Esophagus squamous epithelium (tissue), 4 donors: ENCODE data around the gene PDE6B.

Experiments
- POLR2A ChIP-seq, 4 donors: fragments of 450-650 bp; IDR thresholded peaks; one replicate each; pipeline ENCODE4 v1.6.1; 2017; ENCODE audit warnings: antibody characterized with exemption in 4 of 4, mild to moderate bottlenecking in 4 of 4, moderate library complexity in 3 of 4
- TF ChIP-seq, protein P1 (sequence below), 6 experiments: fragments of 450-650 bp in 4 of 6; fragments of 200-600 bp in 2 of 6; sonication (generic) in 2 of 6; IDR thresholded peaks; one replicate each; pipeline ENCODE4 v1.5.1; 2016 to 2019; ENCODE audit warnings: antibody characterized with exemption in 6 of 6, mild to moderate bottlenecking in 4 of 6, moderate library complexity in 4 of 6

DNA sequence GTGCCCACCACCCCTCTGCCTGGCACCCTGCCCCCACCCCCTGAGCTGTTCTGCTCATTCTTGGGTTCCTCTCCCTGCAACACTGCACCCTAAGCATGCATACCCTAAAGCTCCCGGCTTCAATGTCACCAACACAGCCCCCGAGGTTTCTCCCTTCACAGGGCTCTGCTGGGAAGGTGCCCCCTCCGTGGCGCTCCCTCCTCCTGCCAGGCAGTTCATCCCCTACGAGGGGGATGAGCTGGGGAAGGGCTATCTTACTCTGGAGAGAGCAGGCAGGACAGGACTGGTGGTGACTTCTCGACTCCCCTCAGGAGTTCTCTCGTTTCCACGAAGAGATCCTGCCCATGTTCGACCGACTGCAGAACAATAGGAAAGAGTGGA, 42.2 kb downstream of the PDE6B start:
- TF ChIP-seq, protein P1, sequence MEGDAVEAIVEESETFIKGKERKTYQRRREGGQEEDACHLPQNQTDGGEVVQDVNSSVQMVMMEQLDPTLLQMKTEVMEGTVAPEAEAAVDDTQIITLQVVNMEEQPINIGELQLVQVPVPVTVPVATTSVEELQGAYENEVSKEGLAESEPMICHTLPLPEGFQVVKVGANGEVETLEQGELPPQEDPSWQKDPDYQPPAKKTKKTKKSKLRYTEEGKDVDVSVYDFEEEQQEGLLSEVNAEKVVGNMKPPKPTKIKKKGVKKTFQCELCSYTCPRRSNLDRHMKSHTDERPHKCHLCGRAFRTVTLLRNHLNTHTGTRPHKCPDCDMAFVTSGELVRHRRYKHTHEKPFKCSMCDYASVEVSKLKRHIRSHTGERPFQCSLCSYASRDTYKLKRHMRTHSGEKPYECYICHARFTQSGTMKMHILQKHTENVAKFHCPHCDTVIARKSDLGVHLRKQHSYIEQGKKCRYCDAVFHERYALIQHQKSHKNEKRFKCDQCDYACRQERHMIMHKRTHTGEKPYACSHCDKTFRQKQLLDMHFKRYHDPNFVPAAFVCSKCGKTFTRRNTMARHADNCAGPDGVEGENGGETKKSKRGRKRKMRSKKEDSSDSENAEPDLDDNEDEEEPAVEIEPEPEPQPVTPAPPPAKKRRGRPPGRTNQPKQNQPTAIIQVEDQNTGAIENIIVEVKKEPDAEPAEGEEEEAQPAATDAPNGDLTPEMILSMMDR (IDR thresholded peaks at IDR 0.05): no peak
- TF ChIP-seq POLR2A (IDR thresholded peaks at IDR 0.05): no peak
